Endothelial cell of umbilical vein (primary cell): ENCODE measurements around the gene SH3TC2. TPM values are rescaled to one million over a fixed set of nuclear protein-coding genes. Genes with fewer than 3 reads are reported as not detected.
A peak's percentile ranks its signal among the peaks of the same experiment; 100 is the strongest.

Source experiments
- BruUV-seq: library from RNA; stranded (reverse); fragments of 400-500 nt; replicated peaks from 2 replicates; lab custom pipeline; 2021; lab: Mats Ljungman, UMichigan
- CTCF ChIA-PET: fragments of 300-600, 350-600 bp; sonication (Branson Sonifier 250); formaldehyde crosslinking; loops from one replicate; lab custom pipeline; 2021; ENCODE audit warnings: antibody characterized with exemption, inconsistent platforms; lab: Charles Lee
- POLR2A ChIA-PET: fragments of 300-600, 350-600 bp; sonication (Branson Sonifier 250); formaldehyde crosslinking; loops from one replicate; lab custom pipeline; 2021; ENCODE audit warnings: antibody characterized with exemption, inconsistent platforms; lab: Charles Lee
- DNase-seq: peaks from one replicate; pipeline ENCODE4 v3.0.0-alpha.2; 2011; ENCODE audit warnings: low read depth, low spot score
- FAIRE-seq: peaks from 2 replicates; lab custom pipeline; 2011; peaks lifted over from hg19 to GRCh38; lab: Jason Lieb, UNC
- H2AFZ ChIP-seq: 2 replicates; pipeline ENCODE4 v1.6.0; 2012; ENCODE audit warnings: low read depth, low read length, control low read depth, inconsistent platforms
- H3K27ac ChIP-seq: 2 replicates; pipeline ENCODE4 v1.5.1; 2011; ENCODE audit warnings: low read depth, mild to moderate bottlenecking, control low read depth, low read length, moderate library complexity; ENCODE audit not compliant: insufficient read depth
- H3K27me3 ChIP-seq, 2 experiments: 2 replicates each; pipeline versions ENCODE4 v1.6.0 to v1.6.1; 2011; ENCODE audit warnings: low read length in 2 of 2, mixed read lengths in 1 of 2; ENCODE audit not compliant: control insufficient read depth in 2 of 2, insufficient read depth in 2 of 2
- H3K36me3 ChIP-seq, 2 experiments: 2 replicates in 1 of 2; 3 replicates in 1 of 2; pipeline ENCODE4 v1.5.1; 2011; ENCODE audit warnings: low read length in 2 of 2, mild to moderate bottlenecking in 1 of 2, moderate library complexity in 1 of 2; ENCODE audit not compliant: control insufficient read depth in 2 of 2, insufficient read depth in 2 of 2; ENCODE audit errors: extremely low read depth in 1 of 2
- H3K4me1 ChIP-seq: 3 replicates; pipeline ENCODE4 v1.5.1; 2011; ENCODE audit warnings: mild to moderate bottlenecking, low read length; ENCODE audit not compliant: control insufficient read depth, insufficient read depth; ENCODE audit errors: extremely low read depth
- H3K4me2 ChIP-seq: 2 replicates; pipeline ENCODE4 v1.6.1; 2011; ENCODE audit warnings: low read length, control low read depth, mixed read lengths; ENCODE audit not compliant: insufficient read depth
- H3K4me3 ChIP-seq, 3 experiments: fragments of 200-600 bp in 1 of 3; sonication (generic), shearing (Covaris generic) in 1 of 3; replicated peaks in 1 of 3; 2 replicates each; pipeline ENCODE4 v1.5.1; 2011 to 2016; ENCODE audit warnings: control low read depth in 3 of 3, low read length in 3 of 3, mild to moderate bottlenecking in 2 of 3, inconsistent platforms in 1 of 3, low read depth in 1 of 3, moderate library complexity in 1 of 3; ENCODE audit not compliant: insufficient read depth in 1 of 3
- H3K79me2 ChIP-seq: 2 replicates; pipeline ENCODE4 v1.6.0; 2012; ENCODE audit warnings: low read length, inconsistent platforms; ENCODE audit not compliant: control insufficient read depth, insufficient read depth
- H3K9ac ChIP-seq: replicated peaks from 2 replicates; pipeline ENCODE3; 2011; ENCODE audit warnings: low read length, control low read depth; ENCODE audit not compliant: insufficient read depth; ENCODE audit errors: extremely low read depth
- H3K9me1 ChIP-seq: replicated peaks from 3 replicates; pipeline ENCODE4 v1.6.0; 2011; ENCODE audit warnings: mild to moderate bottlenecking, low read length; ENCODE audit not compliant: control insufficient read depth, insufficient read depth; ENCODE audit errors: extremely low read depth
- H3K9me3 ChIP-seq: replicated peaks from 2 replicates; pipeline ENCODE4 v1.5.1; 2012; ENCODE audit warnings: low read length, inconsistent platforms; ENCODE audit not compliant: control insufficient read depth, insufficient read depth
- H4K20me1 ChIP-seq: replicated peaks from 2 replicates; pipeline ENCODE3; 2011; ENCODE audit warnings: mild to moderate bottlenecking, low read length; ENCODE audit not compliant: control insufficient read depth, insufficient read depth; ENCODE audit errors: extremely low read depth
- CTCF ChIP-seq, 2 donors: IDR thresholded peaks; 1 replicate in 1 of 2; 2 replicates in 1 of 2; pipeline ENCODE4 v1.5.1; 2011; ENCODE audit warnings: low read length in 2 of 2, mild to moderate bottlenecking in 2 of 2, moderate library complexity in 2 of 2, control low read depth in 1 of 2, inconsistent platforms in 1 of 2, low read depth in 1 of 2; ENCODE audit not compliant: insufficient read depth in 1 of 2; ENCODE audit errors: extremely low read depth in 1 of 2
- EZH2 ChIP-seq: IDR thresholded peaks from 2 replicates; pipeline ENCODE4 v1.6.1; 2012; ENCODE audit warnings: borderline replicate concordance, low read depth, mild to moderate bottlenecking, moderate library complexity, low read length, inconsistent platforms; ENCODE audit not compliant: severe bottlenecking
- FOS ChIP-seq: IDR thresholded peaks from 2 replicates; pipeline ENCODE4 v1.6.1; 2011; ENCODE audit warnings: mild to moderate bottlenecking, low read length, moderate library complexity, borderline replicate concordance; ENCODE audit not compliant: insufficient read depth
- GATA2 ChIP-seq: IDR thresholded peaks from 2 replicates; pipeline ENCODE4 v1.7.0; 2011; ENCODE audit warnings: low read depth, mild to moderate bottlenecking, moderate library complexity, mixed read lengths, low read length; ENCODE audit not compliant: insufficient read length, insufficient read depth
- JUN ChIP-seq: IDR thresholded peaks from 2 replicates; pipeline ENCODE4 v1.6.1; 2011; ENCODE audit warnings: borderline replicate concordance, low read depth; ENCODE audit not compliant: insufficient read length, insufficient read depth
- MAX ChIP-seq: IDR thresholded peaks from 2 replicates; pipeline ENCODE4 v1.6.1; 2011; ENCODE audit not compliant: insufficient read depth, insufficient read length
- MYC ChIP-seq: IDR thresholded peaks from one replicate; pipeline ENCODE4 v1.6.1; 2011; ENCODE audit warnings: mild to moderate bottlenecking, low read depth, low read length
- POLR2A ChIP-seq: IDR thresholded peaks from 2 replicates; pipeline ENCODE4 v1.6.1; 2012; ENCODE audit warnings: low read depth, mild to moderate bottlenecking, control low read depth, low read length
- POLR2AphosphoS5 ChIP-seq: IDR thresholded peaks from 2 replicates; pipeline ENCODE4 v1.6.1; 2012; ENCODE audit warnings: low read depth, mild to moderate bottlenecking, control low read depth, low read length, moderate library complexity; ENCODE audit not compliant: insufficient read depth
- dilution Hi-C: fragments of 300-500 bp; cut with MboI; formaldehyde crosslinking; loops from one replicate; pipeline ENCODE4 v1.15.0; 2019; ENCODE audit warnings: low sequenced_read_pairs; ENCODE audit not compliant: extremely low pct_ligation_motif_present
- intact Hi-C: fragments of 100-400 bp; cut with micrococcal nuclease; formaldehyde crosslinking; loops from one replicate; pipeline ENCODE4 v1.10.0; 2022
- polyA plus RNA-seq, 4 experiments: library from polyadenylated mRNA; depleted of rRNA in 3 of 4; stranded (reverse) in 3 of 4; unstranded in 1 of 4; fragments of >200 nt; gene quantifications; 2 replicates each; pipeline versions ENCODE4 v1.2.1 to v1.2.3, GENCODE V29; 2011 to 2012; ENCODE audit warnings: missing spikeins in 1 of 4
- total RNA-seq: library from RNA; stranded (reverse); gene quantifications from 2 replicates; pipeline ENCODE4 v1.2.3, GENCODE V29; 2021

Gene SH3TC2
- total and polyA plus RNA-seq, 2 donors (not counting 3 experiments of a cell fraction or from before 2014, with no cell fraction given): 0.91 to 4.3 TPM

GRCh38 chr5:149063896-149064478, 1.1 kb upstream of the SH3TC2 start:
- Histone ChIP-seq H3K27ac (no peak overlapping the region), H3K4me3 (no peak overlapping the region), H3K4me1 (peaks cover 39% of the 10 kb centered on the region), H2AFZ (no peak overlapping the region), H4K20me1 (no peaks in the 10 kb centered on the region), H3K9ac (no peak overlapping the region), H3K27me3 (no peaks in the 10 kb centered on the region), H3K9me3 (no peaks in the 10 kb centered on the region), H3K36me3 (no peaks in the 10 kb centered on the region), H3K79me2 (no peaks in the 10 kb centered on the region), H3K4me2 (no peak overlapping the region), H3K9me1 (no peaks in the 10 kb centered on the region)
- FAIRE-seq (peak; percentile 12), DNase-seq (no peak)
- TF ChIP-seq MAX (no peak), JUN (no peak)
- intact Hi-C loops: loop anchor here (2.0 to 10.0 kb wide), 3 partner anchors 91 to 682 kb away; partner anchors contain the start of gene FBXO38
- ChIA-PET CTCF (interaction anchor here (3.3 kb wide), 1 partner anchor 51 kb away, joined by 20 read pairs; no protein-coding TSS in a partner anchor), POLR2A (no interaction called here)
- BruUV-seq: no TSS peak
- dilution Hi-C loops: no loop called here

GRCh38 chr5:149062371-149063016, 368 bp downstream of the SH3TC2 start:
- CTCF ChIA-PET: interaction anchor here (0.6 to 3.3 kb wide), 6 partner anchors 10 to 321 kb away, joined by 3 to 20 read pairs (median 5); no protein-coding TSS in a partner anchor
- dilution Hi-C loops: no loop called here

More at GRCh38 chr5:149062371-149063016, 368 bp downstream of the SH3TC2 start:
- H3K9me3 ChIP-seq: no peaks in the 10 kb centered on the region
- POLR2A ChIA-PET: no interaction called here
- no peaks in the 10 kb centered on the region for H3K36me3 ChIP-seq
- peak overlapping the region; percentile 63 for H3K9ac ChIP-seq
- intact Hi-C loops: loop anchor here (1.0 to 10.0 kb wide), 7 partner anchors 22 to 680 kb away; partner anchors contain the start of genes ADRB2 and FBXO38
- H3K27me3 ChIP-seq: no peaks in the 10 kb centered on the region
- no peak overlapping the region for H3K4me3 ChIP-seq
- peaks cover 39% of the 10 kb centered on the region for H3K4me1 ChIP-seq
- H3K9me1 ChIP-seq: no peaks in the 10 kb centered on the region
- H3K4me2 ChIP-seq: peak overlapping the region; percentile 54
- peak; percentile 99 for FAIRE-seq
- H4K20me1 ChIP-seq: no peaks in the 10 kb centered on the region
- peak; percentile 97 for DNase-seq
- no peaks in the 10 kb centered on the region for H3K79me2 ChIP-seq
- TF ChIP-seq POLR2AphosphoS5: peak; percentile 98
- peak; percentile 94 for TF ChIP-seq GATA2
- no peak for TF ChIP-seq MAX
- TF ChIP-seq FOS: peak; percentile 100
- no peak for TF ChIP-seq CTCF (IDR thresholded peaks at IDR 0.05; ENCODE audit: extremely low read depth in 1 of 2, insufficient read depth in 1 of 2, low read depth in 1 of 2, low read length in 2 of 2)
- no peak for TF ChIP-seq EZH2
- no peak for TF ChIP-seq POLR2A
- TF ChIP-seq MYC: no peak
- TF ChIP-seq JUN: peak; percentile 98
- H3K27ac ChIP-seq: peak overlapping the region; percentile 97
- H2AFZ ChIP-seq: no peak overlapping the region
- TSS peak; percentile 73 for BruUV-seq
